Choroid plexus epithelial cell (primary cell): ENCODE results near the gene ZNF823.
"Not testable (repeated sequence)": the region's sequence is repeated elsewhere in the genome, so short reads cannot be mapped to it uniquely, and the experiment has no call there.

Experiments used
- DNase-seq: peaks from one replicate; pipeline ENCODE4 v3.0.0-alpha.2; 2010; ENCODE audit warnings: low read depth
- H3K4me3 ChIP-seq: 2 replicates; pipeline ENCODE4 v1.5.1; 2011; ENCODE audit warnings: low read depth, mild to moderate bottlenecking, control low read depth, low read length, moderate library complexity
- CTCF ChIP-seq: conservative IDR thresholded peaks from 2 replicates; pipeline ENCODE4 v1.5.1; 2011; ENCODE audit warnings: low read depth, mild to moderate bottlenecking, control low read depth, inconsistent platforms, low read length, moderate library complexity

The ZNF823 gene

GRCh38 chr19:11738746-11739620, at the start of gene ZNF823:
TSS of gene ZNF823 (minus strand) at chr19:11738946. CDS start at chr19:11738819, 127 bp downstream.
- peak; percentile 97 for DNase-seq
- no peak for TF ChIP-seq CTCF
- H3K4me3 ChIP-seq: peak within 1 kb of the TSS; percentile 84

GRCh38 chr19:11787536-11787935, 48.8 kb upstream of the ZNF823 start:
- no peak for DNase-seq
- TF ChIP-seq CTCF: no peak
- no peak overlapping the region for H3K4me3 ChIP-seq

GRCh38 chr19:11784356-11784755, 45.6 kb upstream of the ZNF823 start:
- no peak for TF ChIP-seq CTCF
- DNase-seq: no peak

GRCh38 chr19:11783767-11784166, 45.0 kb upstream of the ZNF823 start:
- no peak for TF ChIP-seq CTCF
- no peak overlapping the region for H3K4me3 ChIP-seq
- DNase-seq: no peak

More at GRCh38 chr19:11784356-11784755, 45.6 kb upstream of the ZNF823 start:
- H3K4me3 ChIP-seq: no peak overlapping the region

GRCh38 chr19:11781295-11782057, 42.7 kb upstream of the ZNF823 start:
- H3K4me3 ChIP-seq: no peak overlapping the region
- TF ChIP-seq CTCF: no peak
- DNase-seq: no peak

GRCh38 chr19:11780431-11781020, 41.8 kb upstream of the ZNF823 start:
- TF ChIP-seq CTCF: no peak
- no peak for DNase-seq
- no peak overlapping the region for H3K4me3 ChIP-seq

GRCh38 chr19:11776669-11777068, 37.9 kb upstream of the ZNF823 start:
- not testable (repeated sequence) for H3K4me3 ChIP-seq, DNase-seq

GRCh38 chr19:11771520-11771919, 32.8 kb upstream of the ZNF823 start:
- DNase-seq, H3K4me3 ChIP-seq: not testable (repeated sequence)
